Endodermal cell (in vitro differentiated cells): Measurements from ENCODE around the gene MGAT5. TPM values are rescaled to one million over a fixed set of nuclear protein-coding genes. Genes with fewer than 3 reads are reported as not detected.
A peak's percentile ranks its signal among the peaks of the same experiment; 100 is the strongest.

Experiments
- DNase-seq: peaks from one replicate; pipeline ENCODE4 v3.0.0-alpha.2; 2017
- H3K27ac ChIP-seq: 2 replicates; pipeline ENCODE4 v1.5.1; 2013; ENCODE audit warnings: mild to moderate bottlenecking, low read depth, low read length, moderate library complexity
- H3K27me3 ChIP-seq: 2 replicates; pipeline ENCODE4 v1.6.1; 2013; ENCODE audit warnings: mild to moderate bottlenecking, low read length, moderate library complexity; ENCODE audit not compliant: insufficient read depth, control insufficient read depth, poor library complexity, severe bottlenecking
- H3K36me3 ChIP-seq: 2 replicates; pipeline ENCODE4 v1.7.0; 2013; ENCODE audit warnings: mild to moderate bottlenecking, low read length, moderate library complexity; ENCODE audit not compliant: control insufficient read depth, insufficient read depth
- H3K4me1 ChIP-seq: one replicate; pipeline ENCODE4 v1.7.0; 2013; ENCODE audit warnings: low read length; ENCODE audit not compliant: control insufficient read depth, insufficient read depth
- H3K4me3 ChIP-seq: 2 replicates; pipeline ENCODE4 v1.5.1; 2013; ENCODE audit warnings: mild to moderate bottlenecking, low read length, moderate library complexity
- H3K9ac ChIP-seq: 2 replicates; pipeline ENCODE4 v1.6.1; 2013; ENCODE audit warnings: mild to moderate bottlenecking, low read length, moderate library complexity; ENCODE audit not compliant: poor library complexity, severe bottlenecking; ENCODE audit errors: extremely low read depth
- H3K9me3 ChIP-seq: 2 replicates; pipeline ENCODE4 v1.6.1; 2013; ENCODE audit warnings: mild to moderate bottlenecking, low read length, moderate library complexity; ENCODE audit not compliant: control insufficient read depth
- H3K27ac Mint-ChIP-seq: 2 replicates; pipeline ENCODE4 v1.8.0; 2020; ENCODE audit warnings: mixed read lengths
- H3K27me3 Mint-ChIP-seq: 2 replicates; pipeline ENCODE4 v1.8.0; 2021; ENCODE audit warnings: mild to moderate bottlenecking, mixed read lengths; ENCODE audit not compliant: insufficient read depth
- H3K36me3 Mint-ChIP-seq: 2 replicates; pipeline ENCODE4 v1.8.0; 2020; ENCODE audit warnings: low read depth, mixed read lengths
- H3K4me1 Mint-ChIP-seq: 2 replicates; pipeline ENCODE4 v1.8.0; 2020; ENCODE audit warnings: mixed read lengths
- H3K4me3 Mint-ChIP-seq: 2 replicates; pipeline ENCODE4 v1.8.0; 2020; ENCODE audit warnings: mild to moderate bottlenecking, moderate library complexity, mixed read lengths
- H3K9me3 Mint-ChIP-seq: 2 replicates; pipeline ENCODE4 v1.8.0; 2020; ENCODE audit warnings: mild to moderate bottlenecking, mixed read lengths
- WGBS, 2 experiments: methylation state at CpG; one replicate each; pipeline versions ENCODE4 v1.1.5 to v1.1.7; 2013; ENCODE audit warnings: missing lambda C conversion rate in 2 of 2, mixed read lengths in 1 of 2; ENCODE audit not compliant: insufficient coverage in 1 of 2, insufficient read length in 1 of 2; 5-methylcytosine and 5-hydroxymethylcytosine counted together
- total RNA-seq, 2 donors: library from RNA; stranded (reverse); fragmentation: NEBNext Ultra II Directional in 1 of 2; extraction: Animal tissue kit (Norgen Biotek cat#: 25700) in 1 of 2; gene quantifications; 2 replicates in 1 of 2; 3 replicates in 1 of 2; pipeline ENCODE4 v1.2.1, GENCODE V29; 2021
- TF ChIP-seq, protein P1 (sequence below): fragments of 200-600 bp; sonication (generic); conservative IDR thresholded peaks from 2 replicates; pipeline ENCODE4 v1.5.0; 2021; ENCODE audit warnings: antibody characterized with exemption, mild to moderate bottlenecking

The MGAT5 gene
- total RNA-seq, 2 donors from 2014 or later = 57.2 to 78.4 TPM

DNA sequence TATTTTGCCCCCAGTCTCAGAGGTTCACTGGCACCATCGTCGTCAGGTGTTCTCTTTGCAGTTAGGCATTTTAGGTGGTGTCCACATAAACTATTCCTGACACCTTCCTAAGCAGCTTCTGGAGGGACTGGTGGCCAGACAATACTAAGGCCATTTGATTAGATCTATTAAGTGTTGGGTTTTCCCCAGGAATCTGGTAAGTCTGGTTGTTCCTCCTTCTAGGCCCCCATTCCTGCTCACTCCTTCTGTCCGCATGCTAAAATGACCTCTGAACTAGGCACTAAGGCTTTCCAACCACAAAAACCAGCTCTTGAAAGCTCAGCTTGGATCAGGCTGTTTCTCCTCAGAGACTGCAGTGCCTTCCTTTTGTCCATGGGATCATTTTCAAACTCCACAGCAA, 100.7 kb downstream of the MGAT5 start:
- 91 to 95% methylated on average over 3 of the region's 3 CpGs for WGBS, 2 experiments
- DNase-seq = no peak
- Mint-ChIP-seq H3K27me3 (no peaks in the 10 kb centered on the region), H3K36me3 (peaks cover 13% of the 10 kb centered on the region), H3K9me3 (no peaks in the 10 kb centered on the region), H3K27ac (no peak overlapping the region), H3K4me1 (peaks cover under 1% of the 10 kb centered on the region), H3K4me3 (no peak overlapping the region)
- H3K27ac ChIP-seq = no peak overlapping the region
- no peak overlapping the region for H3K4me3 ChIP-seq
- peaks cover 14% of the 10 kb centered on the region for H3K36me3 ChIP-seq
- no peak overlapping the region for H3K9ac ChIP-seq
- H3K27me3 ChIP-seq = no peaks in the 10 kb centered on the region
- no peaks in the 10 kb centered on the region for H3K4me1 ChIP-seq
- TF ChIP-seq, protein P1, sequence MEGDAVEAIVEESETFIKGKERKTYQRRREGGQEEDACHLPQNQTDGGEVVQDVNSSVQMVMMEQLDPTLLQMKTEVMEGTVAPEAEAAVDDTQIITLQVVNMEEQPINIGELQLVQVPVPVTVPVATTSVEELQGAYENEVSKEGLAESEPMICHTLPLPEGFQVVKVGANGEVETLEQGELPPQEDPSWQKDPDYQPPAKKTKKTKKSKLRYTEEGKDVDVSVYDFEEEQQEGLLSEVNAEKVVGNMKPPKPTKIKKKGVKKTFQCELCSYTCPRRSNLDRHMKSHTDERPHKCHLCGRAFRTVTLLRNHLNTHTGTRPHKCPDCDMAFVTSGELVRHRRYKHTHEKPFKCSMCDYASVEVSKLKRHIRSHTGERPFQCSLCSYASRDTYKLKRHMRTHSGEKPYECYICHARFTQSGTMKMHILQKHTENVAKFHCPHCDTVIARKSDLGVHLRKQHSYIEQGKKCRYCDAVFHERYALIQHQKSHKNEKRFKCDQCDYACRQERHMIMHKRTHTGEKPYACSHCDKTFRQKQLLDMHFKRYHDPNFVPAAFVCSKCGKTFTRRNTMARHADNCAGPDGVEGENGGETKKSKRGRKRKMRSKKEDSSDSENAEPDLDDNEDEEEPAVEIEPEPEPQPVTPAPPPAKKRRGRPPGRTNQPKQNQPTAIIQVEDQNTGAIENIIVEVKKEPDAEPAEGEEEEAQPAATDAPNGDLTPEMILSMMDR = no peak
- no peaks in the 10 kb centered on the region for H3K9me3 ChIP-seq

DNA sequence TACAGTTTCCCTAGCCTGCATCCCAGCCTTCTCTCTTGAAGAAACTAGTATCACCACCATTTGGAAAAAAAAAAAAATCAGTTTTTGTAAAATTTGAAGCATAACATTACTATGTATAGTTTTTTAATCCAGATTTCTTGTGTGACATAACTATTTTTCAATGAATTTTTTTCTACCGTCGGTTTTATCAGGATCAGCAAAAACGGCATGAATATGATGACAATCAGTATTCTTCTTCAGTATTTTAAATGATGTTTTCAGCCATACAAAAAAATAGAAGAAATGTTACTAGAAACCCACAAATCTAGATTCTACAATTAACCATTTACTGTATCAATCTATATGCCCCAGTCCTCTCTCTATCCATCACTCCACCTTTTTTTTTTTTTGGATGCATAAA, 103.9 kb downstream of the MGAT5 start:
- no peaks in the 10 kb centered on the region for H3K4me1 ChIP-seq
- no peaks in the 10 kb centered on the region for H3K27me3 ChIP-seq
- 70 to 96% methylated on average over 2 to 3 of the region's 3 CpGs for WGBS, 2 experiments
- no peak overlapping the region for H3K4me3 ChIP-seq
- Mint-ChIP-seq H3K9me3 (no peaks in the 10 kb centered on the region), H3K36me3 (peaks cover 4% of the 10 kb centered on the region), H3K27me3 (no peaks in the 10 kb centered on the region), H3K27ac (no peak overlapping the region), H3K4me1 (peaks cover 5% of the 10 kb centered on the region), H3K4me3 (no peak overlapping the region)
- no peak for DNase-seq
- no peaks in the 10 kb centered on the region for H3K36me3 ChIP-seq
- H3K27ac ChIP-seq = no peak overlapping the region
- TF ChIP-seq, protein P1 = no peak
- H3K9ac ChIP-seq = no peak overlapping the region
- H3K9me3 ChIP-seq = no peaks in the 10 kb centered on the region

DNA sequence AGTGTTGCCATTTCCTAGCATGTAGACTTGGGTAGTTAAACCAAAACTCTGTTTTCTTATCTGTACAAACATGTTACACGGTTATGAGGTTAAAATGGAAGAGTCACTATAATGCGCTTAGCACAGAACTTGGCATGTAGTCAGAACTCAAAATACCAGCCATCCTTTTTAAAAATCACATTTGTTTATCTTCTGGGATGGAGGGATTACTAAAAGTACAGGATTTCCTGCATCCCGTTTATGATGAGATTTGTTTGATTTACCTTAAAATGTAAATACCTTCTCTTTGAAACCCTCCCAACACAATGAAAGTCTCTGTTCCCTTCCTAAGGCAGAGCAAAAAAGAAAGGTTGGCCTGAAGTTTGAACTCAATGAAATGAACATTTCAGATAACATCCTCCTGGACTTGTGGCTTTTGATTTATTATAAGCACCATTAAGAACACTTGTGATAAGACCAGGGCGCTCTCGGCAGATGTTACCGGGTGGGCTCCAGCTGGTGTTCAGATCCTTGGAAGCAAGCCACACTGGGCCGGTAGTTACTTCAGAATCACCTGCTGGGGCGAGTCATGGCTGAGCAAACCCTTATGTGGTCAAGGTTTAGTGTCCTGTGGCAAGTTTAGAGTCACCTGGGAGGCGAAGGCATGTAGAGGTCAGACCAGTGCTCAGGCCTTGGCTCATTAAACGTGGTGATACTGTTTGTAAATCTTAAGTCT, 105.7 kb downstream of the MGAT5 start:
- TF ChIP-seq, protein P1 = no peak
- no peak overlapping the region for H3K4me3 ChIP-seq
- no peaks in the 10 kb centered on the region for H3K4me1 ChIP-seq
- no peaks in the 10 kb centered on the region for H3K27me3 ChIP-seq
- H3K36me3 ChIP-seq = no peaks in the 10 kb centered on the region
- H3K27me3 Mint-ChIP-seq = no peaks in the 10 kb centered on the region
- peaks cover 5% of the 10 kb centered on the region for H3K4me1 Mint-ChIP-seq
- WGBS, 2 experiments = 91 to 94% methylated on average over 7 to 10 of the region's 10 CpGs
- H3K27ac ChIP-seq = no peak overlapping the region
- peak overlapping the region; percentile 42 for H3K27ac Mint-ChIP-seq
- no peak overlapping the region for H3K4me3 Mint-ChIP-seq
- H3K36me3 Mint-ChIP-seq = peaks cover 9% of the 10 kb centered on the region
- no peak for DNase-seq
- no peak overlapping the region for H3K9ac ChIP-seq
- H3K9me3 Mint-ChIP-seq = no peaks in the 10 kb centered on the region
- H3K9me3 ChIP-seq = no peaks in the 10 kb centered on the region
